Endothelial cell of umbilical vein (primary cell): Measurements from ENCODE around the gene KRT82.

ENCODE experiments used
- EZH2 ChIP-seq: IDR thresholded peaks from 2 replicates; pipeline ENCODE4 v1.6.1; 2012; ENCODE audit warnings: borderline replicate concordance, low read depth, mild to moderate bottlenecking, moderate library complexity, low read length, inconsistent platforms; ENCODE audit not compliant: severe bottlenecking
- JUN ChIP-seq: IDR thresholded peaks from 2 replicates; pipeline ENCODE4 v1.6.1; 2011; ENCODE audit warnings: borderline replicate concordance, low read depth; ENCODE audit not compliant: insufficient read length, insufficient read depth
- MYC ChIP-seq: IDR thresholded peaks from one replicate; pipeline ENCODE4 v1.6.1; 2011; ENCODE audit warnings: mild to moderate bottlenecking, low read depth, low read length
- POLR2A ChIP-seq: IDR thresholded peaks from 2 replicates; pipeline ENCODE4 v1.6.1; 2012; ENCODE audit warnings: low read depth, mild to moderate bottlenecking, control low read depth, low read length
- POLR2AphosphoS5 ChIP-seq: IDR thresholded peaks from 2 replicates; pipeline ENCODE4 v1.6.1; 2012; ENCODE audit warnings: low read depth, mild to moderate bottlenecking, control low read depth, low read length, moderate library complexity; ENCODE audit not compliant: insufficient read depth
- TF ChIP-seq, protein P1 (sequence below), 2 donors: IDR thresholded peaks; 1 replicate in 1 of 2; 2 replicates in 1 of 2; pipeline ENCODE4 v1.5.1; 2011; ENCODE audit warnings: low read length in 2 of 2, mild to moderate bottlenecking in 2 of 2, moderate library complexity in 2 of 2, control low read depth in 1 of 2, inconsistent platforms in 1 of 2, low read depth in 1 of 2; ENCODE audit not compliant: insufficient read depth in 1 of 2; ENCODE audit errors: extremely low read depth in 1 of 2
- TF ChIP-seq, protein P2 (sequence below): IDR thresholded peaks from 2 replicates; pipeline ENCODE4 v1.6.1; 2011; ENCODE audit not compliant: insufficient read depth, insufficient read length

DNA sequence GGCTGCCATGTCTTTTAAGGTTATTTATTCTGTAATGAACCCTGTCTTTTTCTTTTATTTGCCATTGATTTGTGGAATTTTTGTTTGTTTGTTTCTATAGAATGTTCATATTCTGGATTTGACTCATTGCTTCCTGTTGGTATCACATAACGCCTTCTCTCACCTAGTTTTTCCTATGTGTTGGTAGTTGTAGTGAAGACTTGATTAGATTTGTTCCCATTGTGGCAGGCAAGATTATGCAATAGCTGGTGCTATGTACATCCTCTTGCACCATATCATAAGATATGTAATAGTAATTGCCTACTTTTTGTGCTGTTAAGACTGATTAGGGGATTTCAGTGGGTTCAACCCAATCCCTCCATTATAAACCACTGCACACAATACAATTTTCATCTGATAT, 49.7 kb upstream of the KRT82 start:
- TF ChIP-seq, protein P1, sequence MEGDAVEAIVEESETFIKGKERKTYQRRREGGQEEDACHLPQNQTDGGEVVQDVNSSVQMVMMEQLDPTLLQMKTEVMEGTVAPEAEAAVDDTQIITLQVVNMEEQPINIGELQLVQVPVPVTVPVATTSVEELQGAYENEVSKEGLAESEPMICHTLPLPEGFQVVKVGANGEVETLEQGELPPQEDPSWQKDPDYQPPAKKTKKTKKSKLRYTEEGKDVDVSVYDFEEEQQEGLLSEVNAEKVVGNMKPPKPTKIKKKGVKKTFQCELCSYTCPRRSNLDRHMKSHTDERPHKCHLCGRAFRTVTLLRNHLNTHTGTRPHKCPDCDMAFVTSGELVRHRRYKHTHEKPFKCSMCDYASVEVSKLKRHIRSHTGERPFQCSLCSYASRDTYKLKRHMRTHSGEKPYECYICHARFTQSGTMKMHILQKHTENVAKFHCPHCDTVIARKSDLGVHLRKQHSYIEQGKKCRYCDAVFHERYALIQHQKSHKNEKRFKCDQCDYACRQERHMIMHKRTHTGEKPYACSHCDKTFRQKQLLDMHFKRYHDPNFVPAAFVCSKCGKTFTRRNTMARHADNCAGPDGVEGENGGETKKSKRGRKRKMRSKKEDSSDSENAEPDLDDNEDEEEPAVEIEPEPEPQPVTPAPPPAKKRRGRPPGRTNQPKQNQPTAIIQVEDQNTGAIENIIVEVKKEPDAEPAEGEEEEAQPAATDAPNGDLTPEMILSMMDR (IDR thresholded peaks at IDR 0.05; ENCODE audit: extremely low read depth in 1 of 2, insufficient read depth in 1 of 2, low read depth in 1 of 2, low read length in 2 of 2) = no peak
- TF ChIP-seq POLR2A (no peak), POLR2AphosphoS5 (no peak), MYC (no peak), EZH2 (no peak), JUN (no peak)
- TF ChIP-seq, protein P2, sequence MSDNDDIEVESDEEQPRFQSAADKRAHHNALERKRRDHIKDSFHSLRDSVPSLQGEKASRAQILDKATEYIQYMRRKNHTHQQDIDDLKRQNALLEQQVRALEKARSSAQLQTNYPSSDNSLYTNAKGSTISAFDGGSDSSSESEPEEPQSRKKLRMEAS = no peak
